AG09309 (cell line): ENCODE results near the gene TPX2.
"Not testable (repeated sequence)": the region's sequence is repeated elsewhere in the genome, so short reads cannot be mapped to it uniquely, and the experiment has no call there.

Source experiments
- DNase-seq: peaks from one replicate; pipeline ENCODE4 v3.0.0-alpha.2; 2010; ENCODE audit warnings: low read depth
- H3K4me3 ChIP-seq: 2 replicates; pipeline ENCODE4 v1.5.1; 2011; ENCODE audit warnings: mild to moderate bottlenecking, low read depth, low read length, moderate library complexity; ENCODE audit not compliant: control insufficient read depth
- TF ChIP-seq, protein P1 (sequence below): IDR thresholded peaks from 2 replicates; pipeline ENCODE4 v1.5.1; 2011; ENCODE audit warnings: mild to moderate bottlenecking, low read depth, low read length, inconsistent platforms; ENCODE audit not compliant: insufficient read depth, control insufficient read depth; ENCODE audit errors: missing control alignments

The TPX2 gene

DNA sequence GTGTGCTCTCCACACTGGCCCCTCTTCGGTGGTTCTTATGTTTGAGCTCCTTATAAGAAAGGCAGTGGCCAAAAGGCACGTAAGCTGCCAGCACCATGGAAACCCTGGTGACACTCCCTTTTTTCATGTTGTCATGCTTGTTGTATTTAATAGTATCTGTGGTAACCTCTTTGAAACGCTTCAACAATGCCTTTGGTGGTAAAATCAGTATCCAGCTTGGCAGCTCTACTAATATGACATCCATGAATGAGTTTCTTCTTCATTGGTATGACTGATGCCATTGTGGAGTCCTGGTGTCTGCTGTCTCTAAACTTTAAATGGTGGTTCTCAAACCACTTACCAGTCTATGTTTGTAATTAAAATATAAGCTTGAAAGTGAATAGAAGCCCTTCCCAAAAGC is 69.4 kb downstream of the TPX2 start:
- TF ChIP-seq, protein P1, sequence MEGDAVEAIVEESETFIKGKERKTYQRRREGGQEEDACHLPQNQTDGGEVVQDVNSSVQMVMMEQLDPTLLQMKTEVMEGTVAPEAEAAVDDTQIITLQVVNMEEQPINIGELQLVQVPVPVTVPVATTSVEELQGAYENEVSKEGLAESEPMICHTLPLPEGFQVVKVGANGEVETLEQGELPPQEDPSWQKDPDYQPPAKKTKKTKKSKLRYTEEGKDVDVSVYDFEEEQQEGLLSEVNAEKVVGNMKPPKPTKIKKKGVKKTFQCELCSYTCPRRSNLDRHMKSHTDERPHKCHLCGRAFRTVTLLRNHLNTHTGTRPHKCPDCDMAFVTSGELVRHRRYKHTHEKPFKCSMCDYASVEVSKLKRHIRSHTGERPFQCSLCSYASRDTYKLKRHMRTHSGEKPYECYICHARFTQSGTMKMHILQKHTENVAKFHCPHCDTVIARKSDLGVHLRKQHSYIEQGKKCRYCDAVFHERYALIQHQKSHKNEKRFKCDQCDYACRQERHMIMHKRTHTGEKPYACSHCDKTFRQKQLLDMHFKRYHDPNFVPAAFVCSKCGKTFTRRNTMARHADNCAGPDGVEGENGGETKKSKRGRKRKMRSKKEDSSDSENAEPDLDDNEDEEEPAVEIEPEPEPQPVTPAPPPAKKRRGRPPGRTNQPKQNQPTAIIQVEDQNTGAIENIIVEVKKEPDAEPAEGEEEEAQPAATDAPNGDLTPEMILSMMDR = no peak
- no peak for DNase-seq

GRCh38 chr20:31809661-31810060 is 70.6 kb downstream of the TPX2 start:
- TF ChIP-seq, protein P1 = no peak
- DNase-seq = no peak
- H3K4me3 ChIP-seq = no peak overlapping the region

More for the DNA sequence above, 69.4 kb downstream of the TPX2 start:
- H3K4me3 ChIP-seq = no peak overlapping the region

DNA sequence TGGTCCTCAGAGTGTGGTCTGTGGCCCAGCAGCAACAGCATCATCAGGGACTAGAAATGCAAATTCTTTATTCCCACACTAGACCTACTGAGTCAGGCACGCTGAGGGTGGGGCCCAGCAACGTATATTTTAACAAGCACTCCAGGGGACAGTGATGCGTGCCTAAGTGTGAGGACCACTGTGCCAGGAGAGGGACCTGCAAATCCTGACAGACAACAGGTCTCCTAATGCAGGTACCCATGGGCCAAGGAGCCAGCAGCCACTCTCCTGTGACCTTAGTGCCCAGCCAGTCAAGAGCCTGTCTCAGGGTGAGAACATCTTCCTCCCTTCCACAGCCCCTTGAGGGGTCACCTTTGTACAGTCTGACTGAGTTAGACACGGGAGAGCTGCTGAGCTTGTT is 72.1 kb downstream of the TPX2 start:
- TF ChIP-seq, protein P1 = no peak
- DNase-seq = no peak
- H3K4me3 ChIP-seq = no peak overlapping the region

DNA sequence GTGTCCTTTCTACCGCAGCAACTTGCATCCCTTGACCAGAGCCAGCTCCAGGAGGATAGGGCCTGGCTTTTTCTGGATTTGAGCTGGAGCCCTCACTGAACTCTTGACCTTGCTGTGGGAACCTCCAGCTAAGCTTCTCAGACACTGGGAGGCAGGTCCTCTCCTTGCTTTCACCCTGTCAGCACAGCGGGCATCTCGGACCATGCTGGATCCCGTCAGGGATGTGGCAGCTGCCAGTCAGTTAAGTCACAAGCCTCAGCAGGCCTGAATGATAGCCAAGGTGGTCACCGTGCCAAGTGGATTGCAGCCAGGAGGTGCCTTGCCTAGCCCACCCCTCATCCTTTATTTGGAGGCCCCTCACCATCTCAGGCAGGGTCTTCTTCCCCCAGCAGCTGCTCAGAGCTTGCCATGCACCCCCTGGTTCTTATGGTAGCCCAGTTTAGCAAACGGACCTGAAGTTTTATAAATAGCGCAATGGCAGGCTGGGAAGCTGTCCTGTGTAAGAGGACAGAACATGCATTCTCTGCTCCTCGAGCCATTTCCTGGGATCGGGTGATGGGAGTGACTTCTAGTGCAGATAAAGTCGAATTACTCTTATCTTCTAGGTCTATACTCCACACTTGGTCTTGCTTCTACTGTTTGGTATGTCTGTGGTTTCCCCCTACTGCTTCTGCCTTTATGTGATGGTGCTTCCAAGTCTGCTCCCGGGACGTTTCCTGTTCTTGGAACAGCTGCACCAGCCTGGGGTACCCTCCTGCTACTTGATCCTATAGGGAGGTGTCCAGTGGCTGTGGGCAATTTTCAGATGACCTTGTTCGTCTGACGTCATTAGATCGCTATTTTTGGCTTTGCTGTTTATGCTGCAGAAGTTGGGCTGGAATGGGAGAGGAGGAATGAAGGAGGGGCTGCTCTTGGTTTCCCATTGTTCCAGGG is 73.0 kb downstream of the TPX2 start:
- TF ChIP-seq, protein P1 = no peak
- DNase-seq = no peak
- no peak overlapping the region for H3K4me3 ChIP-seq

- TF ChIP-seq, protein P1 = no peak
- no peak for DNase-seq
- H3K4me3 ChIP-seq = no peak overlapping the region
These were observed 74.5 kb downstream of the TPX2 start for GRCh38 chr20:31813611-31814010.

DNA sequence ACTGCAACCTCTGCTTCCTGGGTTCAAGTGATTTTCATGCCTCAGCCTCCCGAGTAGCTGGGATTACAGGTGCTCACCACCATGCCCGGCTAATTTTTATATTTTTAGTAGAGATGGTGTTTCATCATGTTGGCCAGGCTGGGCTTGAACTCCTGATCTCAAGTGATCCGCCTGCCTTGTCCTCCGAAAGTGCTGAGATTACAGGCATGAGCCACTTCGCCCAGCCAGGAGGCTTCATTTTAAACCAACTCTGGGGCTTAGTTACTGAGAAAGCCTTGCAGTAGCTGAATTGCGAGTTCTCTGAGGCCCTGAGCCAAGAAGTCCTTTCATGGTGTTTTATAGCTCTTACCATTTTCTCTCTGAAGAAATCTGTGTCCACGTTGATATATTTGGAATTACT is 75.1 kb downstream of the TPX2 start:
- not testable (repeated sequence) for DNase-seq, H3K4me3 ChIP-seq

DNA sequence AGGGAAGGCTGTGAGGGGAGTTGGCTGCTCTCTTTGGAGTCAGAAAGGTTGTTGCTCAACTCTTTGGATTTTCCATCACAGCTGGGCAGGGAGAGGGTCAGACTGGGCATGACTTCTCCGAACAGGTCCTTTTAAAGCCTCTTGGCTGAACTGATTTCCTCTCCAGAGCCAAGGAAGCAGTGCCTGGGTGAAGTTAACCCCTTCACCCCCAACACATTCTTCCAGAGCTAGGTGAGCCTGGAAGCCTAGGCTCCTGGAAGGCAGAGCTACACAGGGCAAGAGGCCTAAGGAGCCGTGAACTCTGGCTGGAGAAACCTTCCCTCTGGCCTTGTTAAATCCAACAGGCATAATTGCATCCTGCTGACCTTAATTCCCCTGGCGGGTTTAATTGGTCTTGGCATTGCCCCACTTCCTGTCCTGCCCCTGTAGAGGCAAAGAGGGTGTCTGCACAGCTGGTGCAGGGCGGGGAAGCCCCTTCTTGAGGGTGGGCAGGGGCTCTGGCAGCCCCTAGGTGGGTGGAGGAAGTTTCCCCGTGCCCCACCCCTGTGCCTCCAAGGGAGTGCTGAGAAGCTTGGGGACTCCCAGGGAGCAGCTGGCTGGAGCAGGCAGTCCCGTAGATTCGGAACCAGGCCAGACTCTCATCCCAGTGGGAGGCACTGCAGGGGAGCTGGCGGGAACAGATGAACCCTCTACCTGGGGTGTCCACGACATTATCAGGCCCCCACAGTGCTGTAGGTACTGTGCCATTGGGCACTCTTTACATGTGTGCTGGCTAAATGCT is 76.5 kb downstream of the TPX2 start:
- no peak for DNase-seq
- H3K4me3 ChIP-seq = no peak overlapping the region
- TF ChIP-seq, protein P1 = no peak
